HepG2 (cell line): ENCODE measurements around the gene BACH1. TPM values are rescaled to one million over a fixed set of nuclear protein-coding genes. Genes with fewer than 3 reads are reported as not detected.

Experiments
- ATAC-seq: fragments of 200-7000 bp; cut with Tn5 transposase; 3 replicates; pipeline ENCODE4 v1.9.1; 2020; ENCODE audit warnings: mild to moderate bottlenecking, moderate library complexity
- BruUV-seq: library from RNA; stranded (reverse); fragments of 400-500 nt; replicated peaks from 2 replicates; lab custom pipeline; 2021; lab: Mats Ljungman, UMichigan
- CTCF ChIA-PET: fragments of 300-600 bp; formaldehyde crosslinking; extraction: SDS; loops from one replicate; lab custom pipeline; 2021; ENCODE audit warnings: low total read pairs, inconsistent platforms, low intra/inter-chr PET ratio; lab: Yijun Ruan, JAX
- POLR2A ChIA-PET: fragments of 350-600 bp; sonication (Branson Sonifier 250); formaldehyde crosslinking; loops from one replicate; lab custom pipeline; 2020; ENCODE audit warnings: antibody characterized with exemption, inconsistent platforms; lab: Yijun Ruan, JAX
- DNase-seq: peaks from one replicate; pipeline ENCODE4 v3.0.0-alpha.2; 2015; ENCODE audit warnings: low spot score
- FAIRE-seq: peaks from 3 replicates; lab custom pipeline; 2011; peaks lifted over from hg19 to GRCh38; lab: Jason Lieb, UNC
- H2AFZ ChIP-seq: one replicate; pipeline ENCODE4 v1.6.1; 2011; ENCODE audit warnings: low read length, inconsistent platforms
- H3K27ac ChIP-seq: fragments of 300-600 bp; 3 replicates; pipeline ENCODE4 v1.8.0; 2011; ENCODE audit warnings: mixed run types, mild to moderate bottlenecking, mixed read lengths, low read length, inconsistent platforms; ENCODE audit not compliant: insufficient read depth; ENCODE audit errors: extremely low read length
- H3K27me3 ChIP-seq, 2 experiments: fragments of 200-600 bp in 1 of 2; 2 replicates in 1 of 2; 3 replicates in 1 of 2; pipeline versions ENCODE4 v1.6.0 to v1.8.0; 2011; ENCODE audit warnings: low read length in 2 of 2, mild to moderate bottlenecking in 2 of 2, moderate library complexity in 2 of 2, inconsistent platforms in 1 of 2; ENCODE audit not compliant: insufficient read depth in 2 of 2, control insufficient read depth in 1 of 2
- H3K36me3 ChIP-seq, 2 experiments: fragments of 200-600 bp in 1 of 2; replicated peaks in 1 of 2; 2 replicates in 1 of 2; 3 replicates in 1 of 2; pipeline versions ENCODE4 v1.5.1 to v1.8.0; 2011; ENCODE audit warnings: low read length in 2 of 2, inconsistent platforms in 1 of 2; ENCODE audit not compliant: insufficient read depth in 2 of 2, control insufficient read depth in 1 of 2
- H3K4me1 ChIP-seq: 2 replicates; pipeline ENCODE4 v1.5.1; 2012; ENCODE audit warnings: low read length, inconsistent platforms; ENCODE audit not compliant: insufficient read depth
- H3K4me2 ChIP-seq: 2 replicates; pipeline ENCODE4 v1.6.0; 2011; ENCODE audit warnings: low read depth, low read length, inconsistent platforms
- H3K4me3 ChIP-seq, 3 experiments: fragments of 200-600 bp in 1 of 3; sonication (generic), shearing (Covaris generic) in 1 of 3; replicated peaks in 1 of 3; 2 replicates each; pipeline ENCODE4 v1.5.1; 2011 to 2016; ENCODE audit warnings: low read length in 3 of 3, inconsistent platforms in 2 of 3, low read depth in 2 of 3, mild to moderate bottlenecking in 2 of 3, control low read depth in 1 of 3, mixed read lengths in 1 of 3; ENCODE audit not compliant: insufficient read depth in 1 of 3
- H3K79me2 ChIP-seq: one replicate; pipeline ENCODE4 v1.6.1; 2011; ENCODE audit warnings: low read length, inconsistent platforms; ENCODE audit not compliant: insufficient read depth
- H3K9ac ChIP-seq: 2 replicates; pipeline ENCODE4 v1.6.0; 2011; ENCODE audit warnings: mild to moderate bottlenecking, low read depth, low read length, inconsistent platforms; ENCODE audit not compliant: insufficient read depth
- H3K9me3 ChIP-seq: 2 replicates; pipeline ENCODE4 v1.5.1; 2012; ENCODE audit warnings: mild to moderate bottlenecking, low read length
- H4K20me1 ChIP-seq: 2 replicates; pipeline ENCODE4 v1.6.0; 2011; ENCODE audit warnings: inconsistent platforms, mild to moderate bottlenecking, low read length, moderate library complexity; ENCODE audit not compliant: insufficient read depth
- CBX2 ChIP-seq, 2 experiments: fragments of 200-600 bp in 1 of 2; sonication (generic); formaldehyde crosslinking in 1 of 2; IDR thresholded peaks; 2 replicates each; pipeline versions ENCODE4 v1.7.0 to v1.8.1; 2018 to 2022; ENCODE audit warnings: low read depth in 2 of 2, low read length in 1 of 2, mild to moderate bottlenecking in 1 of 2, missing genetic modification reagents in 1 of 2
- CHCHD3 ChIP-seq: sonication (generic); formaldehyde crosslinking; IDR thresholded peaks from 2 replicates; pipeline ENCODE4 v1.8.0; 2022; ENCODE audit warnings: mild to moderate bottlenecking, missing genetic modification reagents, moderate library complexity
- PCBP1 ChIP-seq: fragments of 200-400 bp; formaldehyde crosslinking; IDR thresholded peaks from 2 replicates; pipeline ENCODE4 v1.6.1; 2017; ENCODE audit warnings: mild to moderate bottlenecking, low read depth, low read length, borderline replicate concordance
- SATB2 ChIP-seq: sonication (generic); formaldehyde crosslinking; IDR thresholded peaks from 2 replicates; pipeline ENCODE4 v1.5.0; 2020; ENCODE audit warnings: missing genetic modification reagents
- SOX13 ChIP-seq, 3 experiments: fragments of 450-650 bp in 1 of 3; sonication (generic) in 1 of 3; formaldehyde crosslinking in 1 of 3; IDR thresholded peaks in 2 of 3; conservative IDR thresholded peaks in 1 of 3; 2 replicates each; pipeline versions ENCODE4 v1.5.0 to v1.6.1; 2016 to 2020; ENCODE audit warnings: antibody characterized with exemption in 1 of 3, mild to moderate bottlenecking in 1 of 3, missing compliant biosample characterization in 1 of 3, missing genetic modification reagents in 1 of 3, moderate library complexity in 1 of 3
- SOX5 ChIP-seq: IDR thresholded peaks from 2 replicates; pipeline ENCODE4 v1.6.1; 2016; ENCODE audit warnings: borderline replicate concordance
- ZNF446 ChIP-seq: sonication (generic); formaldehyde crosslinking; IDR thresholded peaks from 2 replicates; pipeline ENCODE4 v1.5.0; 2020; ENCODE audit warnings: mild to moderate bottlenecking, missing genetic modification reagents
- WGBS: methylation state at CpG from one replicate; pipeline ENCODE4 v1.1.6; 2017; ENCODE audit warnings: low lambda C conversion rate; 5-methylcytosine and 5-hydroxymethylcytosine counted together
- in situ Hi-C: cut with HindIII; loops from 2 replicates; pipeline ENCODE4 v1.10.0; 2017; ENCODE audit warnings: low pct_unique_long_range_greater_than_20kb; ENCODE audit not compliant: extremely low pct_ligation_motif_present
- intact Hi-C: fragments of 100-400 bp; cut with micrococcal nuclease; formaldehyde crosslinking; loops from one replicate; pipeline ENCODE4 v1.10.0; 2022; ENCODE audit not compliant: unreplicated experiment
- polyA plus RNA-seq, 8 experiments: library from polyadenylated mRNA; depleted of rRNA in 3 of 8; stranded (reverse) in 7 of 8; unstranded in 1 of 8; fragments of >200 nt; fragmentation: Illumina TruSeq in 4 of 8; extraction: Trizol in 4 of 8; gene quantifications; 2 replicates each; pipeline versions ENCODE4 v1.2.1 to v1.2.3, GENCODE V29; 2011 to 2016; ENCODE audit warnings: low read depth in 4 of 8, missing spikeins in 1 of 8, mixed read lengths in 1 of 8; ENCODE audit not compliant: insufficient read depth in 1 of 8
- total RNA-seq, 5 experiments: library from RNA; depleted of rRNA; stranded (reverse); fragments of >200 nt; fragmentation: Illumina TruSeq; extraction: Trizol; gene quantifications; 2 replicates each; pipeline ENCODE4 v1.2.3, GENCODE V29; 2016; ENCODE audit warnings: low read depth in 1 of 5
- TF ChIP-seq, protein P1 (sequence below): sonication (generic); formaldehyde crosslinking; IDR thresholded peaks from 2 replicates; pipeline ENCODE4 v1.5.0; 2020; ENCODE audit warnings: mild to moderate bottlenecking, missing genetic modification reagents
- TF ChIP-seq, protein P2 (sequence below): sonication (generic); formaldehyde crosslinking; IDR thresholded peaks from 2 replicates; pipeline ENCODE4 v1.5.0; 2020; ENCODE audit warnings: missing genetic modification reagents, mild to moderate bottlenecking, borderline replicate concordance
- TF ChIP-seq, protein P3 (sequence below): sonication (generic); formaldehyde crosslinking; IDR thresholded peaks from 2 replicates; pipeline ENCODE4 v1.4.0; 2020; ENCODE audit warnings: missing genetic modification reagents, borderline replicate concordance

The BACH1 gene
- total and polyA plus RNA-seq, 2 of the 13 experiments (the other 11 are each of a cell fraction or from before 2014, with no cell fraction given) = 16.5 to 51.7 TPM

GRCh38 chr21:29312981-29313380 lies 14.3 kb downstream of the BACH1 start (continued):
- TF ChIP-seq CBX2 (IDR thresholded peaks at IDR 0.05; ENCODE audit: low read depth, low read length) (no peak), CBX2 (CRISPR knock-in tag; IDR thresholded peaks at IDR 0.05; ENCODE audit: low read depth) (no peak)
- TF ChIP-seq, protein P1, sequence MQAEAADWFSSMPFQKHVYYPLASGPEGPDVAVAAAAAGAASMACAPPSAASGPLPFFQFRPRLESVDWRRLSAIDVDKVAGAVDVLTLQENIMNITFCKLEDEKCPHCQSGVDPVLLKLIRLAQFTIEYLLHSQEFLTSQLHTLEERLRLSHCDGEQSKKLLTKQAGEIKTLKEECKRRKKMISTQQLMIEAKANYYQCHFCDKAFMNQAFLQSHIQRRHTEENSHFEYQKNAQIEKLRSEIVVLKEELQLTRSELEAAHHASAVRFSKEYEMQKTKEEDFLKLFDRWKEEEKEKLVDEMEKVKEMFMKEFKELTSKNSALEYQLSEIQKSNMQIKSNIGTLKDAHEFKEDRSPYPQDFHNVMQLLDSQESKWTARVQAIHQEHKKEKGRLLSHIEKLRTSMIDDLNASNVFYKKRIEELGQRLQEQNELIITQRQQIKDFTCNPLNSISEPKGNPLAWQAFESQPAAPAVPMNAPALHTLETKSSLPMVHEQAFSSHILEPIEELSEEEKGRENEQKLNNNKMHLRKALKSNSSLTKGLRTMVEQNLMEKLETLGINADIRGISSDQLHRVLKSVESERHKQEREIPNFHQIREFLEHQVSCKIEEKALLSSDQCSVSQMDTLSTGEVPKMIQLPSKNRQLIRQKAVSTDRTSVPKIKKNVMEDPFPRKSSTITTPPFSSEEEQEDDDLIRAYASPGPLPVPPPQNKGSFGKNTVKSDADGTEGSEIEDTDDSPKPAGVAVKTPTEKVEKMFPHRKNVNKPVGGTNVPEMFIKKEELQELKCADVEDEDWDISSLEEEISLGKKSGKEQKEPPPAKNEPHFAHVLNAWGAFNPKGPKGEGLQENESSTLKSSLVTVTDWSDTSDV (CRISPR knock-in tag) = no peak
- TF ChIP-seq, protein P2, sequence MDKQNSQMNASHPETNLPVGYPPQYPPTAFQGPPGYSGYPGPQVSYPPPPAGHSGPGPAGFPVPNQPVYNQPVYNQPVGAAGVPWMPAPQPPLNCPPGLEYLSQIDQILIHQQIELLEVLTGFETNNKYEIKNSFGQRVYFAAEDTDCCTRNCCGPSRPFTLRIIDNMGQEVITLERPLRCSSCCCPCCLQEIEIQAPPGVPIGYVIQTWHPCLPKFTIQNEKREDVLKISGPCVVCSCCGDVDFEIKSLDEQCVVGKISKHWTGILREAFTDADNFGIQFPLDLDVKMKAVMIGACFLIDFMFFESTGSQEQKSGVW (CRISPR knock-in tag) = no peak

GRCh38 chr21:29313662-29314408 lies 15.1 kb downstream of the BACH1 start:
- DNase-seq (no peak), FAIRE-seq (no peak), ATAC-seq (no peak)
- 98% methylated on average over 2 of the region's 2 CpGs for WGBS
- peaks cover 27% of the 10 kb centered on the region for H3K4me1 ChIP-seq
- no TSS peak for BruUV-seq
- in situ Hi-C loops = no loop called here
- intact Hi-C loops = no loop called here
- H3K27ac ChIP-seq = no peak overlapping the region
- peaks cover 100% of the 10 kb centered on the region for H3K79me2 ChIP-seq
- no peak overlapping the region for H3K9ac ChIP-seq
- H2AFZ ChIP-seq = no peak overlapping the region
- POLR2A ChIA-PET = interaction anchor here (1.3 kb wide), 1 partner anchor 14 kb away, joined by 9 read pairs; the partner anchor contains the start of gene BACH1
- no peak overlapping the region for H3K4me2 ChIP-seq
- peaks cover 66% of the 10 kb centered on the region for H4K20me1 ChIP-seq
- CTCF ChIA-PET = no interaction called here
- H3K36me3 ChIP-seq = peaks cover 0 to 6% of the 10 kb centered on the region in 2 experiments; a peak in 1 of 5 replicates
- H3K4me3 ChIP-seq = no peak overlapping the region
- peaks cover 4% of the 10 kb centered on the region; the same call in 1 of the 2 replicates for H3K9me3 ChIP-seq
- H3K27me3 ChIP-seq = no peaks in the 10 kb centered on the region
- TF ChIP-seq, protein P3, sequence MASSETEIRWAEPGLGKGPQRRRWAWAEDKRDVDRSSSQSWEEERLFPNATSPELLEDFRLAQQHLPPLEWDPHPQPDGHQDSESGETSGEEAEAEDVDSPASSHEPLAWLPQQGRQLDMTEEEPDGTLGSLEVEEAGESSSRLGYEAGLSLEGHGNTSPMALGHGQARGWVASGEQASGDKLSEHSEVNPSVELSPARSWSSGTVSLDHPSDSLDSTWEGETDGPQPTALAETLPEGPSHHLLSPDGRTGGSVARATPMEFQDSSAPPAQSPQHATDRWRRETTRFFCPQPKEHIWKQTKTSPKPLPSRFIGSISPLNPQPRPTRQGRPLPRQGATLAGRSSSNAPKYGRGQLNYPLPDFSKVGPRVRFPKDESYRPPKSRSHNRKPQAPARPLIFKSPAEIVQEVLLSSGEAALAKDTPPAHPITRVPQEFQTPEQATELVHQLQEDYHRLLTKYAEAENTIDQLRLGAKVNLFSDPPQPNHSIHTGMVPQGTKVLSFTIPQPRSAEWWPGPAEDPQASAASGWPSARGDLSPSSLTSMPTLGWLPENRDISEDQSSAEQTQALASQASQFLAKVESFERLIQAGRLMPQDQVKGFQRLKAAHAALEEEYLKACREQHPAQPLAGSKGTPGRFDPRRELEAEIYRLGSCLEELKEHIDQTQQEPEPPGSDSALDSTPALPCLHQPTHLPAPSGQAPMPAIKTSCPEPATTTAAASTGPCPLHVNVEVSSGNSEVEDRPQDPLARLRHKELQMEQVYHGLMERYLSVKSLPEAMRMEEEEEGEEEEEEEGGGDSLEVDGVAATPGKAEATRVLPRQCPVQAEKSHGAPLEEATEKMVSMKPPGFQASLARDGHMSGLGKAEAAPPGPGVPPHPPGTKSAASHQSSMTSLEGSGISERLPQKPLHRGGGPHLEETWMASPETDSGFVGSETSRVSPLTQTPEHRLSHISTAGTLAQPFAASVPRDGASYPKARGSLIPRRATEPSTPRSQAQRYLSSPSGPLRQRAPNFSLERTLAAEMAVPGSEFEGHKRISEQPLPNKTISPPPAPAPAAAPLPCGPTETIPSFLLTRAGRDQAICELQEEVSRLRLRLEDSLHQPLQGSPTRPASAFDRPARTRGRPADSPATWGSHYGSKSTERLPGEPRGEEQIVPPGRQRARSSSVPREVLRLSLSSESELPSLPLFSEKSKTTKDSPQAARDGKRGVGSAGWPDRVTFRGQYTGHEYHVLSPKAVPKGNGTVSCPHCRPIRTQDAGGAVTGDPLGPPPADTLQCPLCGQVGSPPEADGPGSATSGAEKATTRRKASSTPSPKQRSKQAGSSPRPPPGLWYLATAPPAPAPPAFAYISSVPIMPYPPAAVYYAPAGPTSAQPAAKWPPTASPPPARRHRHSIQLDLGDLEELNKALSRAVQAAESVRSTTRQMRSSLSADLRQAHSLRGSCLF = no peak
- TF ChIP-seq CHCHD3 (CRISPR knock-in tag) = no peak
- TF ChIP-seq PCBP1 = no peak
- no peak for TF ChIP-seq ZNF446 (CRISPR knock-in tag)
- no peak for TF ChIP-seq SATB2 (CRISPR knock-in tag)
- peak; percentile 18; the same call in 1 of the 2 replicates for TF ChIP-seq SOX5
- TF ChIP-seq SOX13 (IDR thresholded peaks at IDR 0.05) = no peak
- peak in 1 of 2 experiments; percentile 59; a peak in 1 of 4 replicates for TF ChIP-seq SOX13 (CRISPR knock-in tag; conservative IDR thresholded peaks at IDR 0.05 in 1 of 2, IDR thresholded peaks at IDR 0.05 in 1 of 2)
